Stimulated activated naive CD8-positive, alpha-beta T cell treated with anti-CD3 and anti-CD28 coated beads, Interleukin-15, Interleukin-2, amounts not matched to agents 100 U/mL and 50 U/mL, for 24 hours (primary cell): ENCODE data around the gene PHC1.

Source experiments
- ATAC-seq: fragments of 150-1000 bp; cut with Tn5 transposase; one replicate; pipeline ENCODE4 v1.10.0; 2021
- DNase-seq: peaks from one replicate; pipeline ENCODE4 v3.0.0; 2021

The PHC1 gene

GRCh38 chr12:8950221-8950527 lies 35.9 kb downstream of the PHC1 start:
- ATAC-seq (no peak), DNase-seq (no peak)

- no peak for ATAC-seq
- DNase-seq = no peak
Measured at GRCh38 chr12:8950702-8951478, 36.6 kb downstream of the PHC1 start.

DNA sequence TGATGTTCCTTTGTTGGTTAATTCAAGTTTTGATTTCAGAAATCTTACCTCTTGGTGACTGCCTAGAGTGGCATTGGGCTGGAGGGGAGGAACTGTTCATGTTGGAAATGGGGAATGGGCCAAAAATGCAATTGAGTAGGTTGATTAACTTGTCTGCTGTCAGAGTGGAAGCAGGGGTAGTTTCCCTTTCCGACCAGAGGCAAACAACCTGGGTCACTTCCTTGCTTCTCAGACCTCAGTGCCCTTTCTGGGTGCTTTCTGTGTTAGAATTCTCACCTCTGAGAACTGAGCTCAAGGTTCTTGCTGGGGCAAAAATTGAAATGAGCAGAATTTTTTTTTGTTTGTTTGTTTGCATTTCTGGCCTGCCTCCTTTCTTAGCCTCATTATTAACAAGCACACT lies 37.4 kb downstream of the PHC1 start:
- DNase-seq (peak; percentile 47), ATAC-seq (peak; percentile 16)

DNA sequence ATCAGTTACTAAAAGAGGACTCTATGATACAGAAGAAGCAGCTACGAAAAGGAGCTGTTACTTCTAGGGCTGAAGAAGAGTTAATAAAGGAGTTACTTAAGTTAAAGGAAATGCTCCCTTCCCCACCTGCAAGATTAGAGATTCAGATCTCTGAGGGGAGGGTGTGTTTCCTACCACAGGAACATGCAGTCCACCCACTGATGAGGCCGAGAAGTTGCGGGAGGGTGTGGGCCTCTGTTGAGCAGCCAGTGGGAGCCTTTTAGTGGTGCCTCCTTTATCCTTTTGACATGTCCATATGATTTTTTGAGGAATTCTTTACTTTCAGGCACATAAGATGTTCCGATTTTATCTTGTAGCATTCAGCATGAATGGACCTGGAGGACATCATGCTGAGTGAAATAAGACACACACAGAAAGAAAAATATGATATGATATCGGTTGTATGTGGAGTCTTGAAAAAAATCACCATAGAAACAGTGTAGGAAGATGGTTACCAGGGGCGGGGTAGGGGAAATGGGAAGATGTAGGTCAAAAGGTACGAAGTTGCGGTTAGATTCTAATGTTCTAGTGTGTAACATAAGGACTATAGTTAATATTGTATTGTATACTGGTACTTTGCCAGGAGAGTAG lies 39.6 kb downstream of the PHC1 start:
- ATAC-seq = no peak
- DNase-seq = peak; percentile 54

GRCh38 chr12:8956073-8956472 lies 41.8 kb downstream of the PHC1 start:
- ATAC-seq = no peak
- no peak for DNase-seq

DNA sequence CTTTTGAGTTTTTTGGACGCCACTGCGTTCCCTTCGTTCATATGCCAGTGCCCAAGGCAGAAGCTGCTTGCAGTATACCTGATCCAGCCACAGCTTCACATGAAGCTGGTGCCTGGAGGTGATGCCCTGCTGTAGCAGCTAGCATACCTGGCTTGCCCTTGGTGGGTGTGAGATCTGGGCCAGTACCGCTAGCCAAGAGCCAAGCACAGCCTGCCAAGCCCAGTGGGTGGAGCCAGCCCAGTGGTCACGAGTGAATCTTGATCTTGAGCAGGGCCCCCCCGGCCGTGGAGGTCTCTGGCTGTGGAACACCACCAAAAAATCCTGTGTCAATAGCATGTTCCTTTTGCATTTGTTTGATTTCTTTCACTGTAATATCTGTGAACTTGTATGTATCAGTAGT lies 42.5 kb downstream of the PHC1 start:
- ATAC-seq (no peak), DNase-seq (no peak)

DNA sequence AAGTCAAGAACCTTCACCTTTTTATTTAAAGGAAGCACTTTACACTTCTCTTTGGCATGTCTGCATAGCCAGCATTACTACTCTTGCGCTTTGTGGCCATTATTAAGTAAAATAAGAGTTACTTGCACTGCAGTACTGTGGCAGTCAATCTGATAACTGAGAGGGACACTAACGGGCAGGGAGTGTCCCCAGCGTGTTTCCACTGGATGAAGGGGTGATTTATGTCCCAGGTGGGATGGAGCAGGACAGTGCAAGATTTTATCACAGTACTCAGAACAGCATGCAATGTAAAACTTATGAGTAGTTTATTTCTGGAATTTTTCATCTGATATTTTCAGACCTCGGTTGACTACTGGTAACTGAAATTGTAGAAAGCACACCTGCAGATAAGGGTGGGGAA lies 43.3 kb downstream of the PHC1 start:
- no peak for ATAC-seq

GRCh38 chr12:8958066-8958465 lies 43.8 kb downstream of the PHC1 start:
- DNase-seq (no peak), ATAC-seq (no peak)

More for the DNA sequence above, 43.3 kb downstream of the PHC1 start:
- no peak for DNase-seq

- ATAC-seq (peak; percentile 52), DNase-seq (no peak)
Measured at GRCh38 chr12:8960176-8960575, 45.9 kb downstream of the PHC1 start.

GRCh38 chr12:8968761-8969160 lies 54.5 kb downstream of the PHC1 start:
- no peak for DNase-seq
- ATAC-seq = no peak

DNA sequence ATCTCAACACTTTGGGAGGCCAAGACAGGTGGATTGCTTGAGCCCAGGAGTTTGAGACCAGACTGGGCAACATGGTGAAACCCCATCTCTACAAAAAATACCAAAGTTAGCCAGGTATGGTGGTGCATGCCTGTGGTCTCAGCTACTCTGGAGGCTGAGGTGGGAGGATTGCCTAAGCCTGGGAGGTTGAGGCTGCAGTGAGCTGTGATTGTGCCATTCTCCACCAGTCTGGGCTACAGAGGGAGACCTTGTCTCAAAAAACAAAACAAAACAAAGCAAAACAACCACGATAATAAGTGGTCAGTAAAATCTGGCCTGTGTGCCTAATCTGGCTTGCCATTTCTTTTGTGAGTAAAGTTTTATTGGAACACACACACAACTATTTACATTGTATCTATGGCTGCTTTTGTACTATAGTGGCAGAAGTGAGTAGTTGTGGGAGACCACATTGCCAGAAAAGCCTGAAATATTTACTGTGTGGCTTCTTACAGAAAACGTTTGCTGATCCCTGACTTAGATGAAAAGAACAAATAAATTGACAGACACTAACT lies 55.6 kb downstream of the PHC1 start:
- DNase-seq = no peak
- no peak for ATAC-seq

DNA sequence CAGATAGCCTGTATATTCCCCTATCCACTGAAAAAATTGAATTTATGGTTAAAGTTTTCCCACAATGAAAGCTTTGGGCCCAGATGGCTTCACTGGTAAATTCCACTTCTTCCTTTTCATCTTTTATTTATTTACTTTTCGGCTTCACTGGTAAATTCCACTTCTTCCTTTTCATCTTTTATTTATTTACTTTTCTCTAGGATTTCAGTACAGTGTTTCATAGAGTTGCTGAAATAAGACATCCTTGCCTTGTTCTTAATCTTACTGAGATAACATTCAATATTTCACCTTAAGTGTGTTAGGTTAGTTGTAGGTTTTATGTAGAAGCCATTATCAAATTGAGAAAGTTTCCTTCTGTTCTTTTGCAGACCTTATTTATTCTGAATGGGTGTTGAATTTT lies 56.1 kb downstream of the PHC1 start:
- no peak for DNase-seq
- no peak for ATAC-seq

DNA sequence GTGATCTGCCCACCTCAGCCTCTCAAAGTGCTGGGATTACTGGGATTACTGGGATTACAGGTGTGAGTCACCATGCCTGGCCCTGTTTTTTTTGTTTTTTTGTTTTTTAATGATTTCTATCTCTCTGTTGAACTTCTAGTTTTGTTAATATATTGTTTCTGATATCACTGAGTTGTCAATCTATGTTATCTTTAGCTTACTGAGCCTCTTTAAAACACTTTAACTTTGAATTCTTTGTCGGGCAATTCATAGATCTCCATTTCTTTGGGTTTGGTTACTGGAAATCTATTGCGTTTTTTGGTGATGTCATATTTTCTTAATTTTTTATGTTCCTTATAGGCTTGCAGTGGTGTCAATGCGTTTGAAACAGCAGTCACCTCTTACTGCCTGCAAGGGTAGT lies 65.8 kb downstream of the PHC1 start:
- no peak for ATAC-seq

DNA sequence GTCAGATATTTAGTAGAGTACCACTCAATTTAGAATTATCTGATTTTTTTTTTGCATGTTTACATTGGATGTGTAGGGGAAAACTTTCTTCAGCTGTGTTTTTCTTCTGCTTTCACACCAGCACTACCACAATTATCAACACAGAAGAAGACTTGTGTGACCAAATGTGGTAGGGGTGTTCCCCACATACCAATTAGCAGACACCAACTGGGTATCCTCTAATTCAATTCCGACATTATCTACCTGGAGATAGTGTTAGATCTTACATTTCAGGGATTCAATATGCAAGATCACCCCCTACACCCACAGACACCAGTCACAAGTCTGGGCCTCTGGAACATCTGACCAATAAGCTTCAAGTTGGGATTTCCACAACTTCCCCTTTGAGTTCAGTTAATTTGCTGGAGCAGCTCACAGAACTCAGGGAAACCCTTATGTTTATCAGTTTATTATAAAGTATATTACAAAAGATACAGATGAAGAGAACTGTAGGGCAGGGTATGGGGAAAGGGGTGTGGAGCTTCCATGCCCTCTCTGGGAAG lies 71.0 kb downstream of the PHC1 start:
- DNase-seq = no peak
- no peak for ATAC-seq

More for the DNA sequence above, 65.8 kb downstream of the PHC1 start:
- no peak for DNase-seq

- ATAC-seq (no peak), DNase-seq (no peak)
Measured at GRCh38 chr12:8987163-8987562, 72.9 kb downstream of the PHC1 start.

DNA sequence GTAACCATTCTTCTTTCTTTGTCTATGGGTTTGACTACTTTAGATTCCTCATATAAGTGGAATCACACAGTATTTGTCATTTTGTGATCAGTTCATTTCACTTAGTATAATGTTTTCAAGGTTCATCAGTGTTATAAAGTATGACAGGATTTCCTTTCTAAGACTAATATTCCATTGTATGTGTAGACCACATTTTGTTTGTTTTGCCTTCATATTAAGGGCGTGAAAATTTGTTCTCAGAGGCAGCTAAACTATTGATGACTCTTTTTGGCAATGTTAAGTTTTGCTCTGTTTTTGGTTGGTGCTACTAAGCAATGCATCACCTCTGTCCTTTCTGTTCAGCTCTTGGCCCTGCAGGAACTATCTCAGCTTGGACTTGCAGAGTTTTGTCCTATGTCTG lies 73.4 kb downstream of the PHC1 start:
- ATAC-seq (no peak), DNase-seq (no peak)

GRCh38 chr12:8989413-8989812 lies 75.1 kb downstream of the PHC1 start, which contains the start of gene KLRG1:
Gene KLRG1, plus strand, starts transcription at chr12:8989546. Its CDS starts 90 bp downstream, at chr12:8989636.
- no peak for DNase-seq
- peak; percentile 72 for ATAC-seq
